HG03571 (cell line): Measurements from ENCODE around the gene FZD8.

Experiments used
- ATAC-seq: cut with Tn5 transposase; IDR thresholded peaks from one replicate; pipeline ENCODE4 v1.9.1; 2021; ENCODE audit not compliant: unreplicated experiment

FZD8 gene

GRCh38 chr10:35607475-35608327 is 34.4 kb downstream of the FZD8 start:
- no peak for ATAC-seq

- ATAC-seq = no peak
Observed at GRCh38 chr10:35606430-35606829, 35.7 kb downstream of the FZD8 start.

- ATAC-seq = no peak
Observed at GRCh38 chr10:35605191-35605590, 36.9 kb downstream of the FZD8 start, which contains the start of gene GJD4. GJD4 (plus strand) TSS chr10:35605341; CDS start chr10:35605568, 227 bp downstream.

- ATAC-seq = no peak
Observed at GRCh38 chr10:35600193-35600592, 41.9 kb downstream of the FZD8 start.

- no peak for ATAC-seq
Observed at GRCh38 chr10:35598379-35598778, 43.7 kb downstream of the FZD8 start.

GRCh38 chr10:35595106-35595505 is 47.0 kb downstream of the FZD8 start:
- no peak for ATAC-seq

- ATAC-seq = no peak
Observed at GRCh38 chr10:35594115-35595079, 47.7 kb downstream of the FZD8 start.

GRCh38 chr10:35592441-35592840 is 49.7 kb downstream of the FZD8 start:
- no peak for ATAC-seq

- no peak for ATAC-seq
Observed at GRCh38 chr10:35588836-35589235, 53.3 kb downstream of the FZD8 start.
